ENCODE measurements around the gene CCR6. TPM values are rescaled to one million over a fixed set of nuclear protein-coding genes. Genes with fewer than 3 reads are reported as not detected.

Gene CCR6
- total RNA-seq, 5 donors from 2014 or later (not counting 1 experiment from before 2014, with no cell fraction given): 3.2 to 19.4 (median 15.0) TPM

GRCh38 chr6:167152862-167153261 lies 30.0 kb downstream of the CCR6 start:
- Histone ChIP-seq H3K27ac (ENCODE audit: low read length) (peak overlapping the region; percentile 26), H3K36me3 (ENCODE audit: control insufficient read depth in 2 of 2, extremely low read depth in 1 of 2, insufficient read depth in 1 of 2, low read length in 1 of 2) (no peaks in the 10 kb centered on the region), H3K27me3 (replicated peaks in 1 of 2; ENCODE audit: control insufficient read depth in 2 of 2, extremely low read depth in 1 of 2, insufficient read depth in 2 of 2, low read length in 1 of 2) (no peaks in the 10 kb centered on the region), H3K9me3 (no peaks in the 10 kb centered on the region), H3K4me1 (ENCODE audit: control insufficient read depth in 1 of 2, extremely low read depth in 1 of 2, insufficient read depth in 2 of 2, low read length in 2 of 2) (peaks cover 0 to 6% of the 10 kb centered on the region in 2 experiments), H3K4me3 (ENCODE audit: control insufficient read depth in 1 of 2, extremely low read depth in 1 of 2, low read length in 1 of 2) (peak overlapping the region in 1 of 2 donors; percentile 41)
- H3K27ac Mint-ChIP-seq: no peak overlapping the region
- peak overlapping the region; percentile 53 to 60 (median 57) for H3K4me3 Mint-ChIP-seq
- POLR2A ChIA-PET: no interaction called here
- 14% methylated on average over 3 of the region's 9 CpGs for WGBS (ENCODE audit: insufficient coverage)
- ATAC-seq (replicated peaks in 1 of 4) (peak in 1 of 4 experiments; percentile 71), DNase-seq (no peak)
- CTCF ChIA-PET: interaction anchor here in 1 of 2 donors (0.8 kb wide), 1 partner anchor 378 kb away, joined by 3 read pairs; no protein-coding TSS in a partner anchor
- H3K27me3 Mint-ChIP-seq: peaks cover 2 to 5% of the 10 kb centered on the region in 2 donors
- H3K4me1 Mint-ChIP-seq: peaks cover 0 to 27% (median 12%) of the 10 kb centered on the region in 3 donors
- H3K9me3 Mint-ChIP-seq: no peaks in the 10 kb centered on the region
- H3K36me3 Mint-ChIP-seq: no peaks in the 10 kb centered on the region

DNA sequence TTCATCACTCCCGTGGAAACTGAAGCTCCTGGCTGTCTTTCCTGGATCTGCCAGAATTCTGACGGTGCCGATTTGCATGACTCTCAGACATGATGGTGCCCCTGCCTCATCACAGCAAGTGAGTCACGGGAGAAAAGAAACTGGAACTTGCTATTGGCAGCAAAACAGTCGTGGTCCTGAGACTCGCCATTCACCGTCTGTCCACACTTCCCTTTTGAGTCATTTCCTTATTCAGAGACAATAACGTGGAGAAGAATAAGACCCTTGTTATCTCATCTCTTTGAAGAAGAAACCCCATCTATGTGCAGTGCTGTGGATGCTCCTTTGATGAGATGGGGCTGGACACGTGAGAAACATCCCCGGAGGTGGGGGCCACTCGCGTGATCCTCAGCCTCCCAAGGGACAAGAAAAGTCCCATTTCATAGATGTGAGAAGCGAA lies 30.6 kb downstream of the CCR6 start:
- H3K9me3 Mint-ChIP-seq: no peaks in the 10 kb centered on the region
- H3K27ac Mint-ChIP-seq: peak overlapping the region in 1 of 2 donors; percentile 37
- H3K9me3 ChIP-seq: no peaks in the 10 kb centered on the region
- no peaks in the 10 kb centered on the region for H3K36me3 ChIP-seq (ENCODE audit: control insufficient read depth in 2 of 2, extremely low read depth in 1 of 2, insufficient read depth in 1 of 2, low read length in 1 of 2)
- H3K4me1 Mint-ChIP-seq: peaks cover 0 to 27% (median 12%) of the 10 kb centered on the region in 3 donors
- POLR2A ChIA-PET: no interaction called here
- peak overlapping the region; percentile 26 for H3K27ac ChIP-seq (ENCODE audit: low read length)
- no peaks in the 10 kb centered on the region for H3K27me3 ChIP-seq (replicated peaks in 1 of 2; ENCODE audit: control insufficient read depth in 2 of 2, extremely low read depth in 1 of 2, insufficient read depth in 2 of 2, low read length in 1 of 2)
- ATAC-seq (replicated peaks in 1 of 4) (peak in 1 of 4 experiments; percentile 39), DNase-seq (peak in 2 of 35 experiments; percentile 12 to 22)
- peak overlapping the region; percentile 53 to 60 (median 57) for H3K4me3 Mint-ChIP-seq
- peaks cover 2 to 5% of the 10 kb centered on the region in 2 donors for H3K27me3 Mint-ChIP-seq
- H3K36me3 Mint-ChIP-seq: no peaks in the 10 kb centered on the region
- CTCF ChIA-PET: interaction anchor here in 1 of 2 donors (0.5 kb wide), 1 partner anchor 354 kb away, joined by 3 read pairs; no protein-coding TSS in a partner anchor
- peak overlapping the region in 1 of 2 donors; percentile 41 for H3K4me3 ChIP-seq (ENCODE audit: control insufficient read depth in 1 of 2, extremely low read depth in 1 of 2, low read length in 1 of 2)
- 51% methylated on average over 7 of the region's 13 CpGs for WGBS (ENCODE audit: insufficient coverage)
- H3K4me1 ChIP-seq (ENCODE audit: control insufficient read depth in 1 of 2, extremely low read depth in 1 of 2, insufficient read depth in 2 of 2, low read length in 2 of 2): peaks cover 0 to 6% of the 10 kb centered on the region in 2 experiments

DNA sequence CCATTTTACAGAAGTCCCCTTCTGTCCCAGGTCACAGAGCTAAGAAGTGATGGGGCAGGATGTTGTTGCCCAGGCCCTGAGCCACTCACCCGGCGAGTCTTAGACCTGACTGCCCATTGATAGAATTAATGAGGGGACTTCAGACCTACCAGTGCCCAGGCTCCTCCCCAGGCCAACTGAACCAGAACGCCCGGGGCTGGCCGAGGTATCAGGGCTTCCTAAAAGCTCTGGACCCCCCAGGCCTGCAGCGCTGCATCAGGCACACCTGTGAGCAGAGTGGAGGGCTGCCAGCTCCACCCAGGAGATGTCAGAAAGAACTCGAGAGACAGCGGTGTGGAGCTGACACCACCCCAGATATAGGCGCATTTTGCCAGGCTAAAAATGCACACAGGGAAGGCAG lies 31.4 kb downstream of the CCR6 start:
- ChIA-PET CTCF (no interaction called here), POLR2A (no interaction called here)
- H3K36me3 Mint-ChIP-seq: no peaks in the 10 kb centered on the region
- no peaks in the 10 kb centered on the region for H3K9me3 ChIP-seq
- no peak overlapping the region for H3K4me3 ChIP-seq (ENCODE audit: control insufficient read depth in 1 of 2, extremely low read depth in 1 of 2, low read length in 1 of 2)
- WGBS (ENCODE audit: insufficient coverage): 93% methylated on average over 9 of the region's 9 CpGs
- peak overlapping the region in 1 of 3 donors; percentile 31 for H3K4me3 Mint-ChIP-seq
- no peak for DNase-seq
- H3K27me3 Mint-ChIP-seq: peaks cover 2 to 5% of the 10 kb centered on the region in 2 donors
- no peak for ATAC-seq (replicated peaks in 1 of 4)
- no peak overlapping the region for H3K27ac Mint-ChIP-seq
- H3K27ac ChIP-seq (ENCODE audit: low read length): no peak overlapping the region
- H3K4me1 Mint-ChIP-seq: peaks cover 0 to 27% (median 12%) of the 10 kb centered on the region in 3 donors
- no peaks in the 10 kb centered on the region for H3K9me3 Mint-ChIP-seq
- no peaks in the 10 kb centered on the region for H3K27me3 ChIP-seq (replicated peaks in 1 of 2; ENCODE audit: control insufficient read depth in 2 of 2, extremely low read depth in 1 of 2, insufficient read depth in 2 of 2, low read length in 1 of 2)
- H3K36me3 ChIP-seq (ENCODE audit: control insufficient read depth in 2 of 2, extremely low read depth in 1 of 2, insufficient read depth in 1 of 2, low read length in 1 of 2): no peaks in the 10 kb centered on the region
- peaks cover 0 to 6% of the 10 kb centered on the region in 2 experiments for H3K4me1 ChIP-seq (ENCODE audit: control insufficient read depth in 1 of 2, extremely low read depth in 1 of 2, insufficient read depth in 2 of 2, low read length in 2 of 2)

- Mint-ChIP-seq H3K4me3 (no peak overlapping the region), H3K4me1 (peaks cover 0 to 27% (median 12%) of the 10 kb centered on the region in 3 donors), H3K9me3 (no peaks in the 10 kb centered on the region), H3K27ac (no peak overlapping the region), H3K27me3 (peaks cover 2 to 5% of the 10 kb centered on the region in 2 donors), H3K36me3 (no peaks in the 10 kb centered on the region)
- Histone ChIP-seq H3K36me3 (ENCODE audit: control insufficient read depth in 2 of 2, extremely low read depth in 1 of 2, insufficient read depth in 1 of 2, low read length in 1 of 2) (no peaks in the 10 kb centered on the region), H3K27ac (ENCODE audit: low read length) (no peak overlapping the region), H3K4me1 (ENCODE audit: control insufficient read depth in 1 of 2, extremely low read depth in 1 of 2, insufficient read depth in 2 of 2, low read length in 2 of 2) (peaks cover 0 to 6% of the 10 kb centered on the region in 2 experiments), H3K9me3 (no peaks in the 10 kb centered on the region), H3K27me3 (replicated peaks in 1 of 2; ENCODE audit: control insufficient read depth in 2 of 2, extremely low read depth in 1 of 2, insufficient read depth in 2 of 2, low read length in 1 of 2) (no peaks in the 10 kb centered on the region), H3K4me3 (ENCODE audit: control insufficient read depth in 1 of 2, extremely low read depth in 1 of 2, low read length in 1 of 2) (no peak overlapping the region)
- DNase-seq (no peak), ATAC-seq (replicated peaks in 1 of 4) (no peak)
- no CpG with 5 or more reads among the region's 2 CpGs for WGBS (ENCODE audit: insufficient coverage)
- ChIA-PET CTCF (no interaction called here), POLR2A (no interaction called here)
Measured at GRCh38 chr6:167154895-167155294, 32.0 kb downstream of the CCR6 start.

DNA sequence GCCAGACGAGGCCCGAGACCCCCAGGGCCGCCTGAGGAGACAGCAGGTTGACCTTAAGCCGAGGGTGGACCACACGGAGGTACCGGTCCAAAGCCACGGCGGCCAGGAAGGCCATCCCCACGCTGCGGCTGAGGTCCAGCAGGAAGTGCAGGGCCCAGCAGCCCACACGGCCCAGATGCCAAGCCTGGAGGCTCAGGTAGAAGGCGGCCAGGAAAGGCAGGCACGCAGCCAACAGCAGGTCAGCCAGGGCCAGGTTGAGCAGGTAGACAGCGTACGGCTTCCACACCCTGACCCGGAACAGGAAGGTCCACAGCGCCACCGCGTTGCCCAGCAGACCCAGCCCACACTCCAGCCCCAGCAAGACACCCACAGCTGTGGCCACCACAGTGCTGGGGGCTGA lies 34.5 kb downstream of the CCR6 start:
- H3K36me3 ChIP-seq (ENCODE audit: control insufficient read depth in 2 of 2, extremely low read depth in 1 of 2, insufficient read depth in 1 of 2, low read length in 1 of 2): no peaks in the 10 kb centered on the region
- Mint-ChIP-seq H3K4me3 (no peak overlapping the region), H3K27me3 (peaks cover 2 to 5% of the 10 kb centered on the region in 2 donors), H3K27ac (no peak overlapping the region), H3K36me3 (no peaks in the 10 kb centered on the region), H3K4me1 (peaks cover 0 to 15% (median 3%) of the 10 kb centered on the region in 3 donors), H3K9me3 (no peaks in the 10 kb centered on the region)
- H3K9me3 ChIP-seq: no peaks in the 10 kb centered on the region
- ATAC-seq (replicated peaks in 1 of 4) (no peak), DNase-seq (no peak)
- POLR2A ChIA-PET: no interaction called here
- peaks cover 0 to 2% of the 10 kb centered on the region in 2 experiments for H3K4me1 ChIP-seq (ENCODE audit: control insufficient read depth in 1 of 2, extremely low read depth in 1 of 2, insufficient read depth in 2 of 2, low read length in 2 of 2)
- H3K27ac ChIP-seq (ENCODE audit: low read length): no peak overlapping the region
- CTCF ChIA-PET: no interaction called here
- 93% methylated on average over 19 of the region's 19 CpGs for WGBS (ENCODE audit: insufficient coverage)
- no peak overlapping the region for H3K4me3 ChIP-seq (ENCODE audit: control insufficient read depth in 1 of 2, extremely low read depth in 1 of 2, low read length in 1 of 2)
- H3K27me3 ChIP-seq (replicated peaks in 1 of 2; ENCODE audit: control insufficient read depth in 2 of 2, extremely low read depth in 1 of 2, insufficient read depth in 2 of 2, low read length in 1 of 2): peaks cover 0 to 2% of the 10 kb centered on the region in 2 experiments

- H3K4me3 ChIP-seq (ENCODE audit: control insufficient read depth in 1 of 2, extremely low read depth in 1 of 2, low read length in 1 of 2): no peak within 1 kb of the TSS
- H3K9me3 ChIP-seq: no peaks in the 10 kb centered on the region
- no peak within 1 kb of the TSS for H3K4me3 Mint-ChIP-seq
- CTCF ChIA-PET: no interaction called here
- H3K27ac Mint-ChIP-seq: no peak within 1 kb of the TSS
- POLR2A ChIA-PET: no interaction called here
- H3K9me3 Mint-ChIP-seq: no peaks in the 10 kb centered on the region
- DNase-seq (no peak), ATAC-seq (replicated peaks in 1 of 4) (no peak)
- H3K27me3 ChIP-seq (replicated peaks in 1 of 2; ENCODE audit: control insufficient read depth in 2 of 2, extremely low read depth in 1 of 2, insufficient read depth in 2 of 2, low read length in 1 of 2): peaks cover 0 to 2% of the 10 kb centered on the region in 2 experiments
- H3K36me3 Mint-ChIP-seq: no peaks in the 10 kb centered on the region
- no CpG with 5 or more reads among the region's 4 CpGs for WGBS (ENCODE audit: insufficient coverage)
- peaks cover 0 to 2% of the 10 kb centered on the region in 2 experiments for H3K4me1 ChIP-seq (ENCODE audit: control insufficient read depth in 1 of 2, extremely low read depth in 1 of 2, insufficient read depth in 2 of 2, low read length in 2 of 2)
- H3K27me3 Mint-ChIP-seq: peaks cover 2 to 5% of the 10 kb centered on the region in 2 donors
- H3K27ac ChIP-seq (ENCODE audit: low read length): no peak within 1 kb of the TSS
- peaks cover 0 to 12% (median 1%) of the 10 kb centered on the region in 3 donors for H3K4me1 Mint-ChIP-seq
- no peaks in the 10 kb centered on the region for H3K36me3 ChIP-seq (ENCODE audit: control insufficient read depth in 2 of 2, extremely low read depth in 1 of 2, insufficient read depth in 1 of 2, low read length in 1 of 2)
Measured at GRCh38 chr6:167157863-167158262, 35.0 kb downstream of the CCR6 start, which contains the start of gene GPR31. TSS of gene GPR31 (minus strand) at chr6:167157980. CDS start at chr6:167157831, 149 bp downstream.

All from T-cell (primary cell).